GM12865 (cell line): ENCODE data around the gene NEURL1B.

Experiments used
- DNase-seq: peaks from one replicate; pipeline ENCODE4 v3.0.0; 2010; ENCODE audit warnings: low read depth
- H3K4me3 ChIP-seq: 2 replicates; pipeline ENCODE4 v1.5.1; 2011; ENCODE audit warnings: mild to moderate bottlenecking, low read depth, low read length, control low read depth
- TF ChIP-seq, protein P1 (sequence below): IDR thresholded peaks from 2 replicates; pipeline ENCODE4 v1.5.1; 2011; ENCODE audit warnings: low read length, control low read depth, low read depth, inconsistent platforms; ENCODE audit not compliant: insufficient read depth; ENCODE audit errors: missing control alignments

NEURL1B gene

GRCh38 chr5:172715421-172715780, 74.3 kb downstream of the NEURL1B start:
- H3K4me3 ChIP-seq = no peak overlapping the region
- TF ChIP-seq, protein P1, sequence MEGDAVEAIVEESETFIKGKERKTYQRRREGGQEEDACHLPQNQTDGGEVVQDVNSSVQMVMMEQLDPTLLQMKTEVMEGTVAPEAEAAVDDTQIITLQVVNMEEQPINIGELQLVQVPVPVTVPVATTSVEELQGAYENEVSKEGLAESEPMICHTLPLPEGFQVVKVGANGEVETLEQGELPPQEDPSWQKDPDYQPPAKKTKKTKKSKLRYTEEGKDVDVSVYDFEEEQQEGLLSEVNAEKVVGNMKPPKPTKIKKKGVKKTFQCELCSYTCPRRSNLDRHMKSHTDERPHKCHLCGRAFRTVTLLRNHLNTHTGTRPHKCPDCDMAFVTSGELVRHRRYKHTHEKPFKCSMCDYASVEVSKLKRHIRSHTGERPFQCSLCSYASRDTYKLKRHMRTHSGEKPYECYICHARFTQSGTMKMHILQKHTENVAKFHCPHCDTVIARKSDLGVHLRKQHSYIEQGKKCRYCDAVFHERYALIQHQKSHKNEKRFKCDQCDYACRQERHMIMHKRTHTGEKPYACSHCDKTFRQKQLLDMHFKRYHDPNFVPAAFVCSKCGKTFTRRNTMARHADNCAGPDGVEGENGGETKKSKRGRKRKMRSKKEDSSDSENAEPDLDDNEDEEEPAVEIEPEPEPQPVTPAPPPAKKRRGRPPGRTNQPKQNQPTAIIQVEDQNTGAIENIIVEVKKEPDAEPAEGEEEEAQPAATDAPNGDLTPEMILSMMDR = no peak
- no peak for DNase-seq

GRCh38 chr5:172715931-172716682, 75.0 kb downstream of the NEURL1B start:
- H3K4me3 ChIP-seq = no peak overlapping the region
- no peak for DNase-seq
- TF ChIP-seq, protein P1 = no peak

DNA sequence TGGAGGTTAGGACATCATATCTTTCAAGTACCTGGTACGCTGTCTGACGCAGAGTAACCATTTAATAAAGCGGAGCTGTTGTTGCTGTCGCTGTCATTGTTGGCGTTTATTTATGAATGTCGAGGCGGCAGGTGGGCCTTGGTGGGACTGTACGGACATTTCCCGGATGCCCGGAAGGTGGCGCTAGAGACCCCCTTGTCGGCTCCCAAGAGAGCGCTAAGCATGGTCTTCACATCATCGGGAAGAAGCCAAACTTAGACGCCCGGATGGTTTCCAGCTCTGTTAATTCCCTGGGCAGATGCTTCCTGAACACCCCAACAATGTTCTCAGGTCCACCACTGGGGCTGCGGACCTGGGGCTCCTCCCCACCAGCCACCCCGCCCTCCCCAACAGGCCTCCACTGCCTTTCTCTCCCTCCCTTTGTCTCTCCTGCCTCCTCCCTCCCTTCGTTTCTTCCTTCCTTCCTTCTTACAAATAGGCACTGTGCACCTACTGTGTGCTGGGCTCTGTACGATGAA, 75.8 kb downstream of the NEURL1B start:
- TF ChIP-seq, protein P1 = peak; percentile 88
- no peak overlapping the region for H3K4me3 ChIP-seq
- peak; percentile 79 for DNase-seq

- TF ChIP-seq, protein P1 = no peak
- DNase-seq = no peak
- no peak overlapping the region for H3K4me3 ChIP-seq
These were observed 76.6 kb downstream of the NEURL1B start for GRCh38 chr5:172717481-172718195.

DNA sequence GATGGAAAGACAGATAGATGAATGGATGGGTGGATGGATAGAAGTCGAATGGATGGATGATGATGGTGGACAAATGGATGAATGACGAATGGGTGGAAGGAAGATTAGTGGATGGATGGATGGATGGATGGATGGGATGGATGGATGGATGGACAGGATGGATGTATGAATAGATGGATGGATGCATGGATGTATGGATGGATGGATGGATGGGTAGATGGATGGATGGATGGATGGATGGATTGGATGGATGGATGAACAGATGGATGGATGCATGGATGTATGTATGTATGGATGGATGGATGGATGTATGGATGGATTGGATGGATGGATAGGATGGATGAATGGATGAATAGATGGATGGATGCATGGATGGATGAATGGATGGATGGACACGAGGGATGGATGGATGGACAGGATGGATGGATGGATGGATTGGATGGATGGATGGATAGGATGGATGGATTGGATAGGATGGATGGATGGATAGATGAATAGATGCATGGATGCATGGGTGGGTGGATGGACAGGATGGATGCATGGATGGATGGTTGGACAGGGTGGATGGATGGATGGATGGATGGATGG, 77.6 kb downstream of the NEURL1B start:
- TF ChIP-seq, protein P1 = no peak
- no peak for DNase-seq
- H3K4me3 ChIP-seq = no peak overlapping the region

GRCh38 chr5:172719211-172719610, 78.1 kb downstream of the NEURL1B start:
- TF ChIP-seq, protein P1 = no peak
- no peak for DNase-seq
- H3K4me3 ChIP-seq = no peak overlapping the region
